Ramos (cell line): ENCODE results near the gene SPTY2D1.
"Not testable (repeated sequence)": the region's sequence is repeated elsewhere in the genome, so short reads cannot be mapped to it uniquely, and the experiment has no call there.

Experiments
- in situ Hi-C: fragments of 300-500 bp; cut with MboI; formaldehyde crosslinking; loops from one replicate; pipeline ENCODE4 v1.14.3; 2022; ENCODE audit warnings: low sequenced_read_pairs; ENCODE audit not compliant: unreplicated experiment

Gene SPTY2D1

DNA sequence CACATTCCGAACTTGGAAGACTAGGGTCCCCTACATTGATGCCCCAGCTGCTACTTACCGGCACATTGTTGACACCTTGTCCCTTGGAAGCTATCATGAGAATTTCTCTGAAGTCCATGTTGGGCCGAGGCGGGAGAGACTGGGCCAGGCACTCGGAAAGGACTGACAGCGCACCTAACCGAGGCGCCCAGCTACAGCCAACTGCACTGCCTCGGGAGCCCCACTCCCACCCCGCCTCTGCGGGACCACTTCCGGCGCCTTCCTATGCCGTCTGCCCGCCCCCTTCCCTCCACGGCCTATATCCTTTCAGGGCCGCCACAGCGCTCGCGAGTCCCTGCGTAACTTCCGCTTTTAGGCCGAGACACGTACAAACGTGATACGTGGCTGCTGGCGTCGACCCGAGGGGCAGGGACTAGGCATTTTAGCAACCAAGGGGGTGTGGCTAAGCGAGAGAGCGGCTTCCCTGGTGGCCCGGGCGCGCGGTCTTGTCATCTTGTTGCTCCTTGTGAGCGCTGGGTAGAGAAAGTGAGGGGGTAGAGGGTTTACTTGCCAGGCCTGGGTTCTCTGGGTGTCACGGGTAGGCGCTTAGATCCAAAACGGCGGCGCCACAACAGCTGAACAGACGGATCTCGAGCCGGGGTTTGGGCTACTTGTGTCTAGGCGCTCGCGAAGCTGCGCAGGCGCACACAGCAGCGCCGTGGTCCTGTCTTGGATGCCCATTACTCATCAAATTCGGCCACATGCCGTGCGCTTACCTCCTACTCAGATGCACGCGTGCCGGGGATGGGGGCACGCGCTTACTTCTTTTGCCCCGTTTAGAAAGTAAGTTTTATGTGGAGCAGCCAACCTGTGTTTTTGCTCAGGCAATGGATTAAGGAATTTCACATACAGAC lies at the start of gene SPTY2D1:
TSS of gene SPTY2D1 (minus strand) at position 203 of the 893 bp plus-strand sequence. CDS start at position 118, 85 bp downstream.
- in situ Hi-C loops, result no loop called here

- in situ Hi-C loops, result no loop called here
These were observed 48.3 kb upstream of the SPTY2D1 start for GRCh38 chr11:18682466-18682865.

DNA sequence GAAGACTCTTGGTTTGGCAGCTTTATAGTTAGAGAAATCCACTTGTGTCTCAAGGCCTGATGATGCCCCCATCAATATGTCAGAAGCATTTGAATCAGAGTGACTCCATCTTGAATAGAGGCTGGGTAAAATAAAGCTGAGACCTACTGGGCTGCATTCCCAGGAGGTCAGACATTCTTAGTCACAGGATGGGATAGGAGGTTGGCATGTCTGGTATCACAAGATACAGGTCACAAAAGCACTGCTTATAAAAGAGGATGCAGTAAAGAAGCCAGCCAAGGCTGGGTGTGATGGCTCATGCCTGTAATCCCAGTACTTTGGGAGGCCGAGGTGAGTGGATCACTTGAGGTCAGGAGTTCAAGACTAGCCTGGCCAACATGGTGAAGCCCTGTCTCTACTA lies 47.8 kb upstream of the SPTY2D1 start:
- in situ Hi-C loops, result not testable (repeated sequence)

- in situ Hi-C loops, result no loop called here
These were observed 43.4 kb upstream of the SPTY2D1 start for GRCh38 chr11:18677560-18677959.

DNA sequence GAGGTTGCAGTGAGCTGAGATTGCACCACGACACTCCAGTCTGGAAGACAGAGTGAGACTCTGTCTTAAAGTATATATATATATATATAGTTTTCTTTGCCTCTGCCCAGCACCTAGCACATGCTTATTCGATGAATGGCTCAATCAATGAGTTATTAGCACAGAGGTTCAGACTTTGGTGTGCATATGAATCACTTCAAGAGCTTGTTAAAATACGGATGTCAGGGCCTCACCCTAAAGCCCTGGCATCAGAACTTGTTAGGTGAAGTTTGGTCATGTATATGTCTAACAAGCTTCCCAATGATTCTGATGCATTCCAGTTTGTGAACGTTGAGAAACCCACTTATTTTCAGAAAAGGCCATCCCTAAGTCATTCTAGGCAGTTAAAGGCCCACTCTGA lies 42.7 kb upstream of the SPTY2D1 start:
- in situ Hi-C loops, result no loop called here

- in situ Hi-C loops, result not testable (repeated sequence)
These were observed 38.1 kb upstream of the SPTY2D1 start for GRCh38 chr11:18672209-18672608.

GRCh38 chr11:18671246-18671645 lies 37.1 kb upstream of the SPTY2D1 start:
- in situ Hi-C loops, result no loop called here

DNA sequence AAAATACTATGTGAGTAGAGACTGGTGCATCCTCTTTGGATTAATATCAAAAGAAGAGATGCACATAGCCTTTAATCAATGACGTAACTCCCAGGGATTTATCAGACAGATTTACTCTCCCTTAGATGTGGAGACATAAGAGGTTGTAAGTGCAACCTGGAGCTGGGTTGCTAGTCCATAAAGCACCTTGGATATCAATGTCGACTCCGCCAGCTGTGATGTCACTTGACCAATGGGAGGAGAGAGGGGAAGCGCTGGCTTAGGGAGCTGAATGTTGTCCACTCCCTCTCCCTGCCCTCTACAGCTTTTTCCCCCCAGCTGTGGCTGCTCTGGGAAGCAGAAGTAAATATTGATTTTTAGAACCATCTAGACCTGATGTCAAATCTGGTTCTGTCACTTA lies 35.6 kb upstream of the SPTY2D1 start:
- in situ Hi-C loops, result no loop called here

GRCh38 chr11:18669219-18669596 lies 35.1 kb upstream of the SPTY2D1 start:
- in situ Hi-C loops, result no loop called here

DNA sequence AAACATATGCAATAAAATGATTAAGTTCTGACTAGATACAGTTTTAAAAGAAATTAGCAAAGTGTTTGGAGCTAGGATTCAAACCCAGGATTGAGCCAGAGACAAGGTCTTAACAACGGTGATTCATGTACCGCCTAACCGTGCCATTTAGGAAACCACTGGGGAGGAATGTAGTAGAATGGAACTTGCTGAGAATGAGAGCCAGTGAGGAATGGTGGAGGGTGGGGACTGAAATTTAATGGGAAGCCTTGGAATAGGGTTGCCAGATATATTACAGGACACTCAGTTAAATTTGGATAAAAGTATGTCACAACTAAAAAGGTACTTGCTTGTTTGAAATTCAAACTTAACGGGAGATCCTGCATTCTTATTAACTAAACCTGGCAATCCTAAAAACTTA lies 34.0 kb upstream of the SPTY2D1 start:
- in situ Hi-C loops, result no loop called here

- in situ Hi-C loops, result not testable (repeated sequence)
These were observed 31.3 kb upstream of the SPTY2D1 start for GRCh38 chr11:18665353-18665872.

DNA sequence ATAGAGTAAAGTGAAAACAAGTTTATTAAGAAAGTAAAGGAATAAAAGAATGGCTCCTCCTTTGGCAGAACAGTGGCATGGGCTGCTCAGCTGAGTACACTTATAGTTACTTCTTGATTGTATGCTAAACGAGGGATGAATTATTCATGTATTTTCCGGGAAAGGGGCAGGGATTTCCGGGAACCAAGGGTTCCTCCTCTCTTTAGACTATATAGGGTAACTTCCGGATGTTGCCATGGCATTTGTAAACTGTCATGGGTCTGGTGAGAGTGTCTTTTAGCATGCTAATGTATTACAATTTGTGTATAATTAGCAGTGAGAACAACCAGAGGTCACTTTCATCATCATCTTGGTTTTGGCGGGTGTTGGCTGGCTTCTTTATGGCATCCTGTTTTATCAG lies 23.5 kb upstream of the SPTY2D1 start:
- in situ Hi-C loops, result no loop called here

DNA sequence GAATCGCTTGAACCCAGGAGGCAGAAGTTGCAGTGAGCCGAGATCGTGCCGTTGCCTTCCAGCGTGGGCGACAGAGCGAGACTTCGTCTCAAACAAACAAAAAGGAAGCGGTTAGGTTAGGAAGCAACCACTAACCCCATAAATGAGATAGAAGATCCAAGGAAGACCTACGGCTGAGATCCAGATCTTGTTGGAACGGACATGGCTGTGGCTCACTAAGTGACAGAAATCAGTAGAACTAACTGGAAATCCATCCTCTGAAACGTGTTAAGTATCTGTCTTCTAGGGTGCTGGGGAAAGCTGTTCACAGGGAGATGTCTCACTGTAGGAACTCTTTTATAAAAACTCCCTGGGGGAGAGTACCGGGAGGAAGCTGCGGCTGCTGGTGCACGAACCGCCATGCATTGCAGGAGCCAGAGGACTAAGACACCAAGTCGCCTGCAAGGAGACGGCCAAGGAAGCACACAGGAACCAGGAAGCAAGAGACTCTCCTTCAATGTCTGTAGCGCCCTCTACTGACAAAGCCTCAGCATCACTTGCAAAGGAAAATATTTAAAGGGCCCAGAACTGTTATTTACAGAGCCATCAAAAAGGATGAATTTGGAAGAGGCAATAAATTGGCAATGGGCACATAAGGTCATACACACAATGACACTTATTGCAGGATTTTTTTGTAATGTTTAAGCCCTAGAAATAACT lies 16.9 kb upstream of the SPTY2D1 start:
- in situ Hi-C loops, result no loop called here

DNA sequence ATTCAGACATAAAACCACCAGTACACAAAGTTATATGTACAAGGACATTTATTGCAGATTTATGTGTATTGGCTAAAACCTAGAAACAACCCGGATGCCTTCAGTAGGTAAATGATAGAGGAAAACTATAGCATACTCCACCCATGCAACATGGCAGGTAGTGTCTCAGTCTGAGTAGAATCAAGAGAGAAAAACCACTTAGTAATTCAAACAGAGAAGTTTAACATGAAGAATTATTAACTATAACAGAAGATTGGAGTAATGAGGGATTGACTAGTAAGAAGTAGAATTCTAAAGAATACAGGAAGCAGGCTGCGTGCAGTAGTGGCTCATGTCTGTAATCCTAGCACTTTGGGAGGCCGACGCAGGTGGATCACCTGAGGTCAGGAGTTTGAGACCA lies 16.2 kb upstream of the SPTY2D1 start:
- in situ Hi-C loops, result no loop called here

GRCh38 chr11:18643034-18643433 lies 8.9 kb upstream of the SPTY2D1 start:
- in situ Hi-C loops, result not testable (repeated sequence)

DNA sequence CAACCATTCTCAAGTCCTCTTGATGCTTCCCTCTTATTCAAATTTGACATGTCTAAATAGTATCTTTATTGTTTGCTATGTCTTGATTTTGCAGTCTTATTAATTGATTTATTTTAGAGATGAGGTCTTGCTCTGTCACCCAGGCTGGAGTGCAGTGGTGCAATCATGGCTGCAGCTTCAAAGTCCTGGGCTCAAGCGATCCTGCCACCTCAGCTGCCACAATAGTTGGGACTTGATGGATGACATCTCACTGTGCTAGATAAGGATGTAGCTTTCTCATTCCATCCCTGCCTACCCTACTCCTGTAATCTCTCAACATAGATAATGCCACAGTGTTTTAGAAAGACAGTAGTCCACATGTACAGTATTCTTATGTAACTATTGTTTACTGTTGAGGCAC lies 7.5 kb upstream of the SPTY2D1 start:
- in situ Hi-C loops, result no loop called here

DNA sequence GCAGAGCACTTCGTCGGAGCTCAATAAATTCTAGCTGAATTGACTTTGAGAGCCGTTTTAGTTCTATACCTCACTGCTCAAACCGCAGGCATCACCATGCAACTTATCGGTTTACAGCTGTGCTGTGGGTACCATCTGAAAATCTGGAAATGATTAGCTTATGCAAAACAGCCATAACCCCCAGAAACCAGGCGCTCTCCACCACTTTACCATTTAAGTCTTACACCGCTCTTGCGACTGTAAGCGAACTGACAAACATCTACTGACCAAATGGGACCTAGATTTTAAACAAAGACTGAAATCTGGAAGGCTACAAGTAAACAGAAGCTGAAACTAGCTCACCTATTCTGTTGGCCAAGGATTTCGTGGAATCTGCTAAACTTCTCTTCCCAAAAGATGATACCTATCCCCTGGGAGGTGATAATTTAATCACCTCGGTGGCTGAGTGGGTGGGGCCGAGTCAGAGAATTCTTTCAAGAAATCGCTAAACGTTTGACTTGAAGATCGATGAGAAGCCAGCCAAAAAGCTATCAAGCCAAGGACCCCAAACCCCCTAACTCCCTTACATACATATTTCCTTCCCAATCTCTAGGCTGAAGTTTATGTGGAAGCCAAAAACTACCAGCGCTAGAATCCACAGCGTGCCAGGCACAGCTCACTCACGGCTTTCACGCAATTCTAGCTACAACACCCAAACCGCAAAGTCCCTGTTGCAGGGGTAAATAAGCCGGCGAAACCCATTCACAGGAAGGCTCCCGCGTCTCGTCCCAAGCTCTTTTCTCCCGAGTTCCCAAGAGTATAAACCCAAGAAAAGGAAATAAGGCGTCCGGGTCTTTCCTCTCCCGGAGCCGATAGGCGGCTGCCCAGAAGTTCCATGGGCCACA lies 644 bp downstream of the SPTY2D1 start:
- in situ Hi-C loops, result no loop called here

- in situ Hi-C loops, result no loop called here
These were observed 1.3 kb downstream of the SPTY2D1 start for GRCh38 chr11:18632841-18633240.

DNA sequence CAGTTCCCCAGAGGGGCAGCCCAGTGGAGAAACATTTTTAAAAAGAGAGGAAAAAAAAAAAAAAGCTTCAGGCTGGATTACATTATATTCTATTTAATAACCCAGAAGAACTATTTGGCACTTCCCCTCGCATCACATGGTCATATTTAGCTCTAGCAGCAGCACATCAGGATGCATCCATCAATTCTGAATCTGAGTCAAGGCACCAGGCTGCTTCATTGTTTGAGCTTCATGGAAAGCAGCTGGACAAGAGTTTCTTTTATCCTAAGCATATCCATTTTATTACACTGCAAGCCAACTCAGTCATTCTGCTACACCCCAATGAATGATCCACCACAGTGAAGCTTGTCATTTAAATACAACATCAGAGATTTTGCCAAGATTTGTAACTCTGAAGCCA lies 10.0 kb downstream of the SPTY2D1 start:
- in situ Hi-C loops, result no loop called here

DNA sequence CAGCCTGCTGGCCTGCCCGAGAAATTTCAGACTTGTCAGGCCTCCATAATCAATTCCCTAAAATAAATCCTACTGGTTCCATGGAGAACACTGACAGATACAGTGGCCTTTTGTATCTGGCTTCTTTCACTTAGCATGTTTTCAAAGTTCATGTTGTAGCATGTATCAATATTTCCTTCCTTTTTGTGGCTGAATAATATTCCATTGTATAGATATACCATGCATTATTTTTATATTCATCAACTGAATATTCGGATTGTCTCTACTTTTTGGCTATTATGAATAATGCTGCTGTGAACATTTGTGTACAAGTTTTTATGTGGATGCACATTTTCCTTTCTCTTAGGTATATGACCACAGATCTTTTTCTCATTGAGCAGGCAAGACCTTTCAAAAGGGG lies 10.4 kb downstream of the SPTY2D1 start:
- in situ Hi-C loops, result no loop called here
